H1 (cell line): Measurements from ENCODE around the gene UBAP1L. TPM values are rescaled to one million over a fixed set of nuclear protein-coding genes. Genes with fewer than 3 reads are reported as not detected.

Source experiments
- CTCF ChIA-PET: fragments of 300-600 bp; sonication (Branson Sonifier 250); formaldehyde crosslinking; loops from one replicate; lab custom pipeline; 2021; ENCODE audit not compliant: partially characterized antibody; lab: Charles Lee
- POLR2A ChIA-PET: fragments of 300-600 bp; sonication (Branson Sonifier 250); formaldehyde crosslinking; loops from one replicate; lab custom pipeline; 2021; ENCODE audit warnings: inconsistent platforms; ENCODE audit not compliant: partially characterized antibody; lab: Charles Lee
- DNase-seq, 2 experiments: peaks; one replicate each; pipeline versions ENCODE4 v3.0.0 to v3.0.0-alpha.2; 2010 to 2022; ENCODE audit warnings: low spot score in 2 of 2, low read depth in 1 of 2, mixed read lengths in 1 of 2
- FAIRE-seq: peaks from 2 replicates; lab custom pipeline; 2011; peaks lifted over from hg19 to GRCh38; lab: Jason Lieb, UNC
- H2AFZ ChIP-seq: 2 replicates; pipeline ENCODE4 v1.8.1; 2012; ENCODE audit warnings: low read length, inconsistent platforms
- H2AK5ac ChIP-seq: 2 replicates; pipeline ENCODE4 v1.6.1; 2013; ENCODE audit warnings: low read depth, low read length
- H2BK120ac ChIP-seq: replicated peaks from 2 replicates; pipeline ENCODE3; 2013; ENCODE audit warnings: low read depth, low read length, inconsistent platforms
- H2BK12ac ChIP-seq: 2 replicates; pipeline ENCODE4 v1.6.1; 2013; ENCODE audit warnings: low read depth, low read length
- H2BK15ac ChIP-seq: 2 replicates; pipeline ENCODE4 v1.6.1; 2013; ENCODE audit warnings: low read length
- H2BK20ac ChIP-seq: 2 replicates; pipeline ENCODE4 v1.6.1; 2013; ENCODE audit warnings: low read length
- H2BK5ac ChIP-seq: 2 replicates; pipeline ENCODE4 v1.6.1; 2013; ENCODE audit warnings: low read depth, low read length
- H3K14ac ChIP-seq: 2 replicates; pipeline ENCODE4 v1.6.1; 2013; ENCODE audit warnings: inconsistent platforms; ENCODE audit not compliant: insufficient read length
- H3K18ac ChIP-seq: 2 replicates; pipeline ENCODE4 v1.6.1; 2013; ENCODE audit warnings: low read length; ENCODE audit errors: extremely low read depth
- H3K23ac ChIP-seq: 2 replicates; pipeline ENCODE4 v1.6.1; 2013; ENCODE audit warnings: inconsistent platforms; ENCODE audit not compliant: insufficient read length
- H3K23me2 ChIP-seq: 2 replicates; pipeline ENCODE4 v1.6.1; 2013; ENCODE audit warnings: low read depth, low read length
- H3K27ac ChIP-seq: 2 replicates; pipeline ENCODE4 v1.6.1; 2011; ENCODE audit warnings: low read depth, low read length, inconsistent platforms
- H3K27me3 ChIP-seq, 4 experiments: replicated peaks in 1 of 4; 1 replicate in 1 of 4; 2 replicates in 3 of 4; pipeline versions ENCODE4 v1.6.1 to v1.8.1; 2011 to 2013; ENCODE audit warnings: low read length in 3 of 4, mild to moderate bottlenecking in 3 of 4, inconsistent platforms in 2 of 4, mixed read lengths in 2 of 4, moderate library complexity in 1 of 4; ENCODE audit not compliant: control insufficient read depth in 3 of 4, insufficient read depth in 3 of 4; ENCODE audit errors: extremely low read depth in 1 of 4
- H3K36me3 ChIP-seq, 4 experiments: 2 replicates each; pipeline versions ENCODE4 v1.6.1 to v1.8.1; 2011 to 2013; ENCODE audit warnings: mild to moderate bottlenecking in 4 of 4, low read length in 3 of 4, moderate library complexity in 2 of 4, control low read depth in 1 of 4, inconsistent platforms in 1 of 4; ENCODE audit not compliant: insufficient read depth in 4 of 4, control insufficient read depth in 2 of 4
- H3K4ac ChIP-seq: replicated peaks from 2 replicates; pipeline ENCODE3; 2013; ENCODE audit warnings: low read length, low read depth, mixed read lengths, inconsistent platforms; ENCODE audit not compliant: insufficient read length
- H3K4me1 ChIP-seq, 4 experiments: replicated peaks in 1 of 4; 1 replicate in 1 of 4; 2 replicates in 3 of 4; pipeline versions ENCODE4 v1.6.1 to v1.8.1; 2011 to 2013; ENCODE audit warnings: low read length in 3 of 4, inconsistent platforms in 2 of 4, mixed read lengths in 1 of 4; ENCODE audit not compliant: insufficient read depth in 4 of 4, control insufficient read depth in 3 of 4
- H3K4me2 ChIP-seq, 2 experiments: 2 replicates each; pipeline versions ENCODE4 v1.6.1 to v1.8.1; 2011 to 2013; ENCODE audit warnings: low read depth in 2 of 2, low read length in 2 of 2, control low read depth in 1 of 2, inconsistent platforms in 1 of 2, mild to moderate bottlenecking in 1 of 2; ENCODE audit not compliant: insufficient read depth in 1 of 2
- H3K4me3 ChIP-seq, 4 experiments: fragments of 200-600, 300-600 bp in 1 of 4; sonication (generic), shearing (Covaris generic), sonication (Bioruptor Twin) in 1 of 4; 2 replicates each; pipeline versions ENCODE4 v1.5.1 to v1.8.1; 2011 to 2016; ENCODE audit warnings: low read length in 4 of 4, low read depth in 3 of 4, control low read depth in 2 of 4, inconsistent platforms in 2 of 4, mild to moderate bottlenecking in 2 of 4, mixed read lengths in 1 of 4, moderate library complexity in 1 of 4; ENCODE audit not compliant: insufficient read depth in 2 of 4; ENCODE audit errors: extremely low read depth in 1 of 4
- H3K56ac ChIP-seq: replicated peaks from 2 replicates; pipeline ENCODE3; 2013; ENCODE audit warnings: low read depth, mild to moderate bottlenecking, mixed read lengths, low read length, inconsistent platforms; ENCODE audit not compliant: insufficient read length
- H3K79me1 ChIP-seq: 2 replicates; pipeline ENCODE4 v1.6.1; 2013; ENCODE audit warnings: low read depth, low read length, control low read depth
- H3K79me2 ChIP-seq, 2 experiments: 2 replicates each; pipeline versions ENCODE4 v1.6.1 to v1.8.1; 2012 to 2013; ENCODE audit warnings: low read length in 2 of 2, mild to moderate bottlenecking in 2 of 2, inconsistent platforms in 1 of 2; ENCODE audit not compliant: insufficient read depth in 2 of 2, control insufficient read depth in 1 of 2
- H3K9ac ChIP-seq, 4 experiments: replicated peaks in 1 of 4; 1 replicate in 1 of 4; 2 replicates in 3 of 4; pipeline versions ENCODE4 v1.6.1 to v1.8.1; 2011 to 2013; ENCODE audit warnings: low read depth in 3 of 4, low read length in 3 of 4, control low read depth in 2 of 4, mild to moderate bottlenecking in 2 of 4, moderate library complexity in 2 of 4, inconsistent platforms in 1 of 4; ENCODE audit errors: extremely low read depth in 1 of 4
- H3K9me3 ChIP-seq, 2 experiments: 2 replicates each; pipeline versions ENCODE4 v1.6.1 to v1.8.1; 2012 to 2013; ENCODE audit warnings: mild to moderate bottlenecking in 2 of 2, moderate library complexity in 2 of 2, control low read depth in 1 of 2, inconsistent platforms in 1 of 2, low read depth in 1 of 2, low read length in 1 of 2, mixed read lengths in 1 of 2; ENCODE audit not compliant: insufficient read depth in 2 of 2
- H4K20me1 ChIP-seq, 2 experiments: replicated peaks in 1 of 2; 2 replicates each; pipeline versions ENCODE3 to v1.8.1; 2011 to 2013; ENCODE audit warnings: inconsistent platforms in 2 of 2, low read length in 2 of 2, mild to moderate bottlenecking in 1 of 2; ENCODE audit not compliant: insufficient read depth in 2 of 2, control insufficient read depth in 1 of 2
- H4K5ac ChIP-seq: 2 replicates; pipeline ENCODE4 v1.6.1; 2013; ENCODE audit warnings: low read length, low read depth, mixed read lengths, inconsistent platforms; ENCODE audit not compliant: insufficient read length
- H4K8ac ChIP-seq: 2 replicates; pipeline ENCODE4 v1.8.0; 2013; ENCODE audit warnings: mild to moderate bottlenecking, moderate library complexity, low read length, inconsistent platforms; ENCODE audit not compliant: insufficient read depth; ENCODE audit errors: extremely low read depth
- H4K91ac ChIP-seq: replicated peaks from 2 replicates; pipeline ENCODE3; 2013; ENCODE audit warnings: low read length, mixed read lengths, inconsistent platforms; ENCODE audit not compliant: insufficient read length
- BACH1 ChIP-seq: IDR thresholded peaks from 2 replicates; pipeline ENCODE4 v1.6.1; 2012; ENCODE audit warnings: low read length, improper control_type of control experiment
- BCL11A ChIP-seq, 2 experiments: IDR thresholded peaks; one replicate each; pipeline ENCODE4 v1.6.1; 2011; ENCODE audit warnings: low read depth in 2 of 2, low read length in 2 of 2, mild to moderate bottlenecking in 2 of 2
- KDM1A ChIP-seq: fragments of 200-600, 300-600 bp; sonication (generic); IDR thresholded peaks from 2 replicates; pipeline ENCODE4 v1.7.1; 2016; ENCODE audit warnings: mild to moderate bottlenecking, low read length, borderline replicate concordance
- KDM4A ChIP-seq: IDR thresholded peaks from one replicate; pipeline ENCODE4 v1.7.1; 2012; ENCODE audit warnings: low read depth, mild to moderate bottlenecking, moderate library complexity, low read length, inconsistent platforms; ENCODE audit not compliant: severe bottlenecking
- POLR2A ChIP-seq, 2 experiments: IDR thresholded peaks; 1 replicate in 1 of 2; 2 replicates in 1 of 2; pipeline ENCODE4 v1.6.1; 2011; ENCODE audit warnings: low read depth in 2 of 2, low read length in 2 of 2, mild to moderate bottlenecking in 2 of 2; ENCODE audit errors: control extremely low read depth in 1 of 2
- RFX5 ChIP-seq: IDR thresholded peaks from 2 replicates; pipeline ENCODE4 v1.6.1; 2011; ENCODE audit warnings: low read depth, low read length, improper control_type of control experiment, borderline replicate concordance
- SUZ12 ChIP-seq: fragments of 200-600 bp; sonication (generic); IDR thresholded peaks from 2 replicates; pipeline ENCODE4 v1.6.1; 2012; ENCODE audit warnings: mild to moderate bottlenecking, inconsistent platforms, low read length, moderate library complexity, mixed read lengths
- TAF1 ChIP-seq: IDR thresholded peaks from 2 replicates; pipeline ENCODE4 v1.6.1; 2011; ENCODE audit warnings: mild to moderate bottlenecking, low read depth, low read length
- TBP ChIP-seq: IDR thresholded peaks from 2 replicates; pipeline ENCODE4 v1.6.1; 2011; ENCODE audit warnings: low read depth, low read length, improper control_type of control experiment
- TCF12 ChIP-seq: IDR thresholded peaks from 2 replicates; pipeline ENCODE4 v1.6.1; 2011; ENCODE audit warnings: low read depth, mild to moderate bottlenecking, low read length
- ZNF274 ChIP-seq: IDR thresholded peaks from 2 replicates; pipeline ENCODE4 v1.7.0; 2012; ENCODE audit warnings: low read length, borderline replicate concordance; ENCODE audit errors: extremely low read depth
- WGBS, 2 experiments: shearing (Covaris generic) in 1 of 2; methylation state at CpG; one replicate each; pipeline versions ENCODE4 v1.1.6 to v1.1.7; 2013 to 2015; ENCODE audit warnings: low lambda C conversion rate in 2 of 2, mixed read lengths in 2 of 2, inconsistent platforms in 1 of 2, low coverage in 1 of 2, missing lambda C conversion rate in 1 of 2; ENCODE audit not compliant: insufficient replicate concordance in 2 of 2, insufficient coverage in 1 of 2, insufficient read length in 1 of 2; ENCODE audit errors: extremely low coverage in 1 of 2, missing lambda C conversion rate in 1 of 2; 5-methylcytosine and 5-hydroxymethylcytosine counted together
- polyA plus RNA-seq, 7 experiments: library from polyadenylated mRNA; depleted of rRNA in 3 of 7; stranded (reverse) in 5 of 7; unstranded in 2 of 7; fragments of >200 nt in 5 of 7; fragments of 200-250 nt in 2 of 7; gene quantifications; 1 replicate in 5 of 7; 2 replicates in 1 of 7; 4 replicates in 1 of 7; pipeline versions ENCODE4 v1.2.1 to v1.2.3, GENCODE V29; 2011 to 2013; ENCODE audit warnings: missing spikeins in 2 of 7, mixed read lengths in 2 of 7
- total RNA-seq: library from RNA; stranded (reverse); fragmentation: NEBNext Ultra II Directional; extraction: Animal tissue kit (Norgen Biotek cat#: 25700); gene quantifications from 2 replicates; pipeline ENCODE4 v1.2.1, GENCODE V29; 2021
- TF ChIP-seq, protein P1 (sequence below): IDR thresholded peaks from 2 replicates; pipeline ENCODE4 v1.6.1; 2012; ENCODE audit warnings: inconsistent platforms

Gene UBAP1L
- total and polyA plus RNA-seq, 2 of the 8 experiments (the other 6 are each of a cell fraction or from before 2014, with no cell fraction given): 0.67 to 1.7 TPM

DNA sequence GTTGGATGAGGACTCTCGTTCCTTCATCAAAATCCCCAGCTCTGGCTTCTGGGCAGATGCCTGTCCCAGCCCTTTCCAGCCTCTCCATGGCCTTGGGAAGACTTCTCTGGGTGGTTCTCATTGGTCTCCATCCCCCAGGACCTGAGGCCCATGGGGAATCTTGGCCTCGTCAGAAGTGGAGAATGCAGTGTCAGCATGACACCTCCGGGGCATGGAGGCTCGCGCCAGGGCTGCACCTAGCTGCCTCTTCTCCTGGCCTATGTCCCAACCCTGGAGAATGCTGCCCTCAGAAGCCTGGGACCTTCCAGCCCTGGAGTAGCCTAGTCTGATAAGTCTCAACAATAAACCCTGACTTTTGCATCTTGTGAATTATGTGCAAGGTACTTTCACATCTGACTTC is 35.4 kb downstream of the UBAP1L start:
- Histone ChIP-seq H4K5ac (no peak overlapping the region), H2BK12ac (no peak overlapping the region), H3K79me1 (no peaks in the 10 kb centered on the region), H3K23me2 (no peaks in the 10 kb centered on the region; the same call in 1 of the 2 replicates), H3K4ac (no peak overlapping the region), H3K36me3 (no peaks in the 10 kb centered on the region), H2BK20ac (no peak overlapping the region), H3K79me2 (no peaks in the 10 kb centered on the region), H4K8ac (no peak overlapping the region), H3K9ac (no peak overlapping the region), H2BK15ac (0 out of 2 replicates have a peak overlapping the region, but pooled peaks have one; percentile 72), H2BK120ac (no peak overlapping the region), H3K9me3 (no peaks in the 10 kb centered on the region), H3K18ac (no peak overlapping the region), H2AK5ac (no peak overlapping the region), H3K23ac (no peak overlapping the region), H4K91ac (no peak overlapping the region), H2BK5ac (no peak overlapping the region), H3K4me1 (peaks cover 15 to 28% (median 17%) of the 10 kb centered on the region in 4 experiments), H2AFZ (no peak overlapping the region), H3K14ac (no peak overlapping the region), H3K27ac (no peak overlapping the region), H3K4me2 (no peak overlapping the region), H3K56ac (no peak overlapping the region), H4K20me1 (no peaks in the 10 kb centered on the region), H3K27me3 (peaks cover 0 to 9% (median 8%) of the 10 kb centered on the region in 4 experiments; a peak in 5 of 7 replicates), H3K4me3 (no peak overlapping the region)
- FAIRE-seq (no peak), DNase-seq (no peak)
- POLR2A ChIA-PET: interaction anchor here (1.1 to 14.5 kb wide), 2 partner anchors 12 to 225 kb away, joined by 4 to 93 read pairs; partner anchors contain the start of genes RASL12 and RNU5B-1
- CTCF ChIA-PET: interaction anchor here (0.8 to 32.9 kb wide), 5 partner anchors 8 to 45 kb away, joined by 3 to 1213 read pairs (median 32); partner anchors contain the start of genes RASL12 and SLC51B
- WGBS, 2 experiments: 89% methylated on average over 5 of the region's 5 CpGs; no CpG with 5 or more reads in 1 of the 2 experiments
- TF ChIP-seq, protein P1, sequence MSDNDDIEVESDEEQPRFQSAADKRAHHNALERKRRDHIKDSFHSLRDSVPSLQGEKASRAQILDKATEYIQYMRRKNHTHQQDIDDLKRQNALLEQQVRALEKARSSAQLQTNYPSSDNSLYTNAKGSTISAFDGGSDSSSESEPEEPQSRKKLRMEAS: no peak
- no peak for TF ChIP-seq RFX5
- no peak for TF ChIP-seq SUZ12
- TF ChIP-seq TCF12: no peak
- TF ChIP-seq KDM4A: no peak
- no peak for TF ChIP-seq TAF1
- TF ChIP-seq BCL11A (IDR thresholded peaks at IDR 0.05; ENCODE audit: low read depth in 2 of 2, low read length in 2 of 2): no peak
- no peak for TF ChIP-seq KDM1A
- TF ChIP-seq BACH1: no peak
- no peak for TF ChIP-seq ZNF274
- TF ChIP-seq POLR2A (IDR thresholded peaks at IDR 0.05; ENCODE audit: control extremely low read depth in 1 of 2, low read depth in 2 of 2, low read length in 2 of 2): no peak
- no peak for TF ChIP-seq TBP
